Esophagus squamous epithelium (tissue), 5 donors: ENCODE results near the gene GATA5. TPM values are rescaled to one million over a fixed set of nuclear protein-coding genes. Genes with fewer than 3 reads are reported as not detected.

ENCODE experiments used
- DNase-seq: peaks from one replicate; lab custom pipeline; 2025; lab: John Stamatoyannopoulos, UW
- H3K27ac ChIP-seq, 4 donors: fragments of 200-600 bp; sonication (generic); one replicate each; pipeline ENCODE4 v1.5.1; 2016 to 2019; ENCODE audit warnings: mild to moderate bottlenecking in 1 of 4
- H3K27me3 ChIP-seq, 4 donors: fragments of 200-600 bp; sonication (generic); 1 replicate in 3 of 4; 2 replicates in 1 of 4; pipeline versions ENCODE4 v1.5.1 to v1.6.0; 2017 to 2021; ENCODE audit warnings: antibody characterized with exemption in 1 of 4
- H3K36me3 ChIP-seq, 3 donors: fragments of 200-600 bp; sonication (generic); one replicate each; pipeline ENCODE4 v1.5.1; 2016 to 2019
- H3K4me1 ChIP-seq, 3 donors: fragments of 200-600 bp; sonication (generic); one replicate each; pipeline ENCODE4 v1.5.1; 2017 to 2019
- H3K4me3 ChIP-seq, 4 donors: fragments of 200-600 bp; sonication (generic); 1 replicate in 3 of 4; 2 replicates in 1 of 4; pipeline ENCODE4 v1.5.1; 2016 to 2019; ENCODE audit warnings: mild to moderate bottlenecking in 2 of 4, moderate library complexity in 1 of 4
- H3K9me3 ChIP-seq, 3 donors: fragments of 200-600 bp; sonication (generic); one replicate each; pipeline ENCODE4 v1.5.1; 2016 to 2019
- CTCF ChIP-seq, 6 experiments: fragments of 450-650 bp in 4 of 6; fragments of 200-600 bp in 2 of 6; sonication (generic) in 2 of 6; IDR thresholded peaks; one replicate each; pipeline ENCODE4 v1.5.1; 2016 to 2019; ENCODE audit warnings: antibody characterized with exemption in 6 of 6, mild to moderate bottlenecking in 4 of 6, moderate library complexity in 4 of 6
- POLR2A ChIP-seq, 4 donors: fragments of 450-650 bp; IDR thresholded peaks; one replicate each; pipeline ENCODE4 v1.6.1; 2017; ENCODE audit warnings: antibody characterized with exemption in 4 of 4, mild to moderate bottlenecking in 4 of 4, moderate library complexity in 3 of 4
- WGBS, 2 donors: methylation state at CpG; one replicate each; pipeline ENCODE4 v1.1.5; 2018; 5-methylcytosine and 5-hydroxymethylcytosine counted together
- intact Hi-C: fragments of 100-400 bp; cut with DNase I; formaldehyde crosslinking; loops from one replicate; pipeline ENCODE4 v1.15.0; 2022
- total RNA-seq, 4 donors: library from RNA; depleted of rRNA; stranded (reverse); fragments of >200 nt; gene quantifications; one replicate each; pipeline ENCODE4 v1.1.0, GENCODE V29; 2016
- donor health status: DM: yes; HTN: yes; CAD: no.

GATA5 gene
- total RNA-seq, 4 donors from 2014 or later: 0.19 to 0.85 TPM; not detected in 2

DNA sequence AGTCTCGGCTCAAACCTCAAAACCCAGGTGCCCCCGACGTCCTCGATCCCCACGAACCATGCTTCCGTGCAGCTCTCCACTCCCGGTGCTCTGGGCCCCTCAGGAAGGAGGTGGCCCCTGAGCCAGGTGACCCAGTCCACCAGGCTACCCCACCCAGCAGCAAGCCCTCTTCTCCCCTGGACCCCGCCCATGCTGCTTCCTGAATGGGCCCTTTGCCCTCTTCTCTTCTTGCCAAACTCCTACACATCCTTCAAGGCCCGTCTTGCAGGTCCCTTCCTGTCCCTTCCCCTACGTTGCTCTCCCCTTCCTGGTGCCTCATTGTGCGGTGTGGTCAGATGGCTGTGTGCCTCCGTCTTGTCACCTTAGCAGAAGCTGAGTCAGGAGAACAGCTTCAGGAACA, 3.4 kb upstream of the GATA5 start:
- DNase-seq: no peak
- Histone ChIP-seq H3K36me3 (no peaks in the 10 kb centered on the region), H3K27me3 (peaks cover 26 to 100% (median 34%) of the 10 kb centered on the region in 4 donors), H3K27ac (no peak overlapping the region), H3K4me1 (peaks cover 18 to 41% (median 33%) of the 10 kb centered on the region in 3 donors), H3K4me3 (no peak overlapping the region), H3K9me3 (no peaks in the 10 kb centered on the region)
- 63 to 66% methylated on average over 10 to 12 of the region's 12 CpGs for WGBS, 2 donors
- intact Hi-C loops: no loop called here
- TF ChIP-seq CTCF (IDR thresholded peaks at IDR 0.05) (no peak), POLR2A (IDR thresholded peaks at IDR 0.05) (no peak)

- no peak for DNase-seq
- Histone ChIP-seq H3K4me1 (peaks cover 18 to 43% (median 33%) of the 10 kb centered on the region in 3 donors), H3K9me3 (no peaks in the 10 kb centered on the region), H3K36me3 (no peaks in the 10 kb centered on the region), H3K4me3 (no peak overlapping the region), H3K27me3 (peaks cover 29 to 100% (median 37%) of the 10 kb centered on the region in 4 donors), H3K27ac (no peak overlapping the region)
- intact Hi-C loops: no loop called here
- WGBS, 2 donors: 31 to 50% methylated on average over 1 to 9 of the region's 37 CpGs
- no peak for TF ChIP-seq POLR2A (IDR thresholded peaks at IDR 0.05)
- TF ChIP-seq CTCF (IDR thresholded peaks at IDR 0.05): no peak
These were observed 2.1 kb upstream of the GATA5 start for GRCh38 chr20:62477669-62478455.

DNA sequence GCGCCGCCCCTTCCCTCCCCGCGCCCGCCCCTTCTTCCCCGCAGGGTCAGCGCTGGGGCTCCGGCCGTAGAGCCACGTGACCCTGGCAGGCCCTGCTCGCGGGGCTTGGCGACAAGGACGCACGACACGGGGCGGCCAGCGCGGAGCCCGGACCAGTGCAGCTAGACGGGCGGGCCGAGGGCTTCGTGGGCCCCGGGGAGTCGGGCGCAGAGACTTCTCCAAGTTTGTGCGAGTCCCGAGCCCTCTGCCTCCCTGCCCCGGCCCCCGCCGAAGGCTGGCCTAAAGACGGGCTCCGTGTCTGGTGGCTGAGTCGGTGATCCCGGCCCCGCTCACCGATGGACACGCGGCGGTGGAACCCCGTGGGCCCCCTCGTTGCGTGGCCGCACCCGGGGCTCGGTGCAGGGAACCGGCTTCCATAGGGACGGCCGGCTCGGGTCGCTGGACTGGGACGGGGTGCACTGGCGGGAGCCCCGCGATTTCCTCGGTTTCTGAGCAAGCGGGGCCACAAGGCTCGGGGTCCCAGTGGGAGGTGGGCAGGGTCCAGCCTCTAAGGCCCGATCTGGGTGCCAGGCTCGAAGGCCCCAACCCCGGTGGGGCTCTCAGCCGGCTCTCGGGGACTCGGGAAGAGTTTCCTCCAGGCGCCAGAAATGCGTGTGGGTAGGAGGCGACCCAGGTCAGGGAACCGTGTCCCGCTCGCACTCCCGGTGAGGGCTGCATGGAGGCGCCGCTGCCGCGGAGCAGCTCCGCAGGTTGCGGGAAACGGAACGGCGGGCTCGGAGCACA, 452 bp upstream of the GATA5 start:
- intact Hi-C loops: no loop called here
- Histone ChIP-seq H3K9me3 (no peaks in the 10 kb centered on the region), H3K4me3 (peak overlapping the region in 3 of 4 donors; percentile 16 to 58 (median 38)), H3K4me1 (peaks cover 10 to 29% (median 21%) of the 10 kb centered on the region in 3 donors), H3K27me3 (peaks cover 29 to 95% (median 36%) of the 10 kb centered on the region in 4 donors), H3K27ac (no peak overlapping the region), H3K36me3 (no peaks in the 10 kb centered on the region)
- TF ChIP-seq POLR2A (IDR thresholded peaks at IDR 0.05): no peak
- TF ChIP-seq CTCF (IDR thresholded peaks at IDR 0.05): no peak
- DNase-seq: no peak
- 6 to 7% methylated on average over 10 to 19 of the region's 82 CpGs for WGBS, 2 donors

- Histone ChIP-seq H3K36me3 (no peaks in the 10 kb centered on the region), H3K27me3 (peaks cover 32 to 95% (median 35%) of the 10 kb centered on the region in 4 donors), H3K4me3 (peak overlapping the region in 3 of 4 donors; percentile 16 to 58 (median 38)), H3K9me3 (no peaks in the 10 kb centered on the region), H3K27ac (peak overlapping the region in 1 of 4 donors; percentile 21), H3K4me1 (peaks cover 10 to 29% (median 21%) of the 10 kb centered on the region in 3 donors)
- 1 to 9% methylated on average over 11 to 26 of the region's 93 CpGs for WGBS, 2 donors
- intact Hi-C loops: no loop called here
- no peak for DNase-seq
- TF ChIP-seq POLR2A (IDR thresholded peaks at IDR 0.05): no peak
- no peak for TF ChIP-seq CTCF (IDR thresholded peaks at IDR 0.05)
These were observed 596 bp downstream of the GATA5 start for GRCh38 chr20:62475027-62475771.
